Mesothelial cell of epicardium (in vitro differentiated cells): Measurements from ENCODE around the gene CALN1. TPM values are rescaled to one million over a fixed set of nuclear protein-coding genes. Genes with fewer than 3 reads are reported as not detected.
"Not testable (repeated sequence)": the region's sequence is repeated elsewhere in the genome, so short reads cannot be mapped to it uniquely, and the experiment has no call there.

ENCODE experiments used
- DNase-seq, 2 experiments: peaks; one replicate each; pipeline ENCODE4 v3.0.0; 2021; ENCODE audit warnings: low spot score in 2 of 2; ENCODE audit not compliant: unreplicated experiment in 2 of 2
- H3K27ac Mint-ChIP-seq: 2 replicates; pipeline ENCODE4 v1.8.0; 2021; ENCODE audit warnings: mixed read lengths
- H3K27me3 Mint-ChIP-seq: 2 replicates; pipeline ENCODE4 v1.8.0; 2021; ENCODE audit warnings: low read depth, mixed read lengths
- H3K36me3 Mint-ChIP-seq: 2 replicates; pipeline ENCODE4 v1.8.0; 2021; ENCODE audit warnings: mixed read lengths
- H3K4me1 Mint-ChIP-seq: 2 replicates; pipeline ENCODE4 v1.8.0; 2021; ENCODE audit warnings: mixed read lengths
- H3K4me3 Mint-ChIP-seq: 2 replicates; pipeline ENCODE4 v1.8.0; 2021; ENCODE audit warnings: mild to moderate bottlenecking, moderate library complexity, mixed read lengths
- H3K9me3 Mint-ChIP-seq: 2 replicates; pipeline ENCODE4 v1.8.0; 2021; ENCODE audit warnings: mixed read lengths
- CTCF ChIP-seq: fragments of 200-600 bp; sonication (generic); IDR thresholded peaks from one replicate; pipeline ENCODE4 v1.5.0; 2021; ENCODE audit warnings: antibody characterized with exemption; ENCODE audit not compliant: unreplicated experiment
- total RNA-seq: library from RNA; stranded (reverse); gene quantifications from 3 replicates; pipeline ENCODE4 v1.2.1, GENCODE V29; 2021

Gene CALN1
- total RNA-seq, 1 donor from 2014 or later, result 1.1 TPM

GRCh38 chr7:71925663-71926062 is 486.5 kb downstream of the CALN1 start:
- Mint-ChIP-seq H3K4me3 (no peak overlapping the region), H3K27me3 (peaks cover 4% of the 10 kb centered on the region), H3K4me1 (no peaks in the 10 kb centered on the region), H3K9me3 (peaks cover 26% of the 10 kb centered on the region), H3K36me3 (no peaks in the 10 kb centered on the region), H3K27ac (no peak overlapping the region)
- TF ChIP-seq CTCF, result no peak
- DNase-seq, result no peak

- not testable (repeated sequence) for DNase-seq, H3K4me3 Mint-ChIP-seq, H3K36me3 Mint-ChIP-seq, H3K4me1 Mint-ChIP-seq, H3K27ac Mint-ChIP-seq
- Mint-ChIP-seq H3K27me3 (peaks cover 32% of the 10 kb centered on the region), H3K9me3 (peaks cover 20% of the 10 kb centered on the region)
These were observed 497.9 kb downstream of the CALN1 start for GRCh38 chr7:71914204-71914603.

GRCh38 chr7:71912476-71912875 is 499.7 kb downstream of the CALN1 start:
- no peak for DNase-seq
- Mint-ChIP-seq H3K4me3 (no peak overlapping the region), H3K27me3 (peaks cover 39% of the 10 kb centered on the region), H3K36me3 (no peaks in the 10 kb centered on the region), H3K27ac (no peak overlapping the region), H3K4me1 (no peaks in the 10 kb centered on the region), H3K9me3 (peaks cover 20% of the 10 kb centered on the region)
- no peak for TF ChIP-seq CTCF

- no peak for TF ChIP-seq CTCF
- Mint-ChIP-seq H3K4me1 (no peaks in the 10 kb centered on the region), H3K9me3 (peaks cover 18% of the 10 kb centered on the region), H3K27ac (no peak overlapping the region), H3K4me3 (no peak overlapping the region), H3K36me3 (no peaks in the 10 kb centered on the region), H3K27me3 (peaks cover 36% of the 10 kb centered on the region)
- DNase-seq, result no peak
These were observed 501.1 kb downstream of the CALN1 start for GRCh38 chr7:71911051-71911450.

- no peak for DNase-seq
- Mint-ChIP-seq H3K27ac (no peak overlapping the region), H3K4me3 (no peak overlapping the region), H3K9me3 (peaks cover 15% of the 10 kb centered on the region), H3K36me3 (no peaks in the 10 kb centered on the region), H3K4me1 (no peaks in the 10 kb centered on the region), H3K27me3 (peaks cover 34% of the 10 kb centered on the region)
- TF ChIP-seq CTCF, result no peak
These were observed 506.3 kb downstream of the CALN1 start for GRCh38 chr7:71905821-71906220.

GRCh38 chr7:71904484-71904883 is 507.7 kb downstream of the CALN1 start:
- no peaks in the 10 kb centered on the region for H3K36me3 Mint-ChIP-seq
- H3K4me3 Mint-ChIP-seq, result no peak overlapping the region
- no peak overlapping the region for H3K27ac Mint-ChIP-seq
- H3K4me1 Mint-ChIP-seq, result no peaks in the 10 kb centered on the region
- peaks cover 26% of the 10 kb centered on the region for H3K27me3 Mint-ChIP-seq
- no peak for TF ChIP-seq CTCF
- H3K9me3 Mint-ChIP-seq, result peaks cover 9% of the 10 kb centered on the region
- DNase-seq, result no peak
